WI38 (cell line): Measurements from ENCODE around the gene ESPN.
"Not testable (repeated sequence)": the region's sequence is repeated elsewhere in the genome, so short reads cannot be mapped to it uniquely, and the experiment has no call there.

Experiments used
- H3K4me3 ChIP-seq: 2 replicates; pipeline ENCODE4 v1.5.1; 2011; ENCODE audit warnings: low read depth, mild to moderate bottlenecking, control low read depth, low read length
- TF ChIP-seq, protein P1 (sequence below): IDR thresholded peaks from 2 replicates; pipeline ENCODE4 v1.5.1; 2012; ENCODE audit warnings: low read depth, mild to moderate bottlenecking, control low read depth, low read length

The ESPN gene

DNA sequence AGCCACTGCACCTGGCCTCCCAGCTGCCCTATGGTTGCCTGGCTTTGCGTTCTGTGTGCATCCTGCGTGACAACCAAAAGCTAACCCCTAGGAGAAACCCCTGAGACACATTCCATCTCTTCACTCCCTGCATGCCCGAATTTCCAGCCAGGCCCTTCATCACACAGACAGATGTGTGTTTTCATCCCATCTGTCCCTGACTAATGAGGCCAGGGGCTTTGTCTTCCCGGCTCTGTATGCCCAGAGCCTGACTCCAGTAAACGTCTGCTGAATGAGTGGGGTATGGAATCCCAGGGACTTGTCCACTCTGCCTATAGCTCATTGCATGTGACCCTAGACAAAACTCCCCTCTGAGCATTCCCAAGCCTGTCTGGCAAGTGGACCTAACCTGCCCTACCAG, 9.6 kb downstream of the ESPN start:
- TF ChIP-seq, protein P1, sequence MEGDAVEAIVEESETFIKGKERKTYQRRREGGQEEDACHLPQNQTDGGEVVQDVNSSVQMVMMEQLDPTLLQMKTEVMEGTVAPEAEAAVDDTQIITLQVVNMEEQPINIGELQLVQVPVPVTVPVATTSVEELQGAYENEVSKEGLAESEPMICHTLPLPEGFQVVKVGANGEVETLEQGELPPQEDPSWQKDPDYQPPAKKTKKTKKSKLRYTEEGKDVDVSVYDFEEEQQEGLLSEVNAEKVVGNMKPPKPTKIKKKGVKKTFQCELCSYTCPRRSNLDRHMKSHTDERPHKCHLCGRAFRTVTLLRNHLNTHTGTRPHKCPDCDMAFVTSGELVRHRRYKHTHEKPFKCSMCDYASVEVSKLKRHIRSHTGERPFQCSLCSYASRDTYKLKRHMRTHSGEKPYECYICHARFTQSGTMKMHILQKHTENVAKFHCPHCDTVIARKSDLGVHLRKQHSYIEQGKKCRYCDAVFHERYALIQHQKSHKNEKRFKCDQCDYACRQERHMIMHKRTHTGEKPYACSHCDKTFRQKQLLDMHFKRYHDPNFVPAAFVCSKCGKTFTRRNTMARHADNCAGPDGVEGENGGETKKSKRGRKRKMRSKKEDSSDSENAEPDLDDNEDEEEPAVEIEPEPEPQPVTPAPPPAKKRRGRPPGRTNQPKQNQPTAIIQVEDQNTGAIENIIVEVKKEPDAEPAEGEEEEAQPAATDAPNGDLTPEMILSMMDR, result no peak
- H3K4me3 ChIP-seq, result no peak overlapping the region

DNA sequence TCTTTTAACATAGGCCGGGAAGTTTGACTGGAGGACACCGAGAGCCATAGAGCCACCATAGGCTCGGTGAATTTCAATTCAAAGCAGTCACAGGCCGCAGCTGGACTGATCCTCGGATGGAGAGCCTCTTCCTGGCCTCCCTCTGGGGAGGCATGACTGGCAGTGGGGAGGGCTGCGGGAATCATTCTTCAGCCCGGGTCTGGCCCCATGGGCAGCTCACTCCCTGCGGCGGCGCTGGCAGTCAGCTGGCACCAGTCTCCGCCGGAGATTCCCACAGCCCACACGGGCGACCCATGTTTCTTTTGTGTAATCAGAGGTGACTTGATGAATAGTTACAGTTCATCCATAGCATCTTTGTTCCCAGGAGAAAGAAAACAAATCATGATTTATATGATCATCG, 10.6 kb downstream of the ESPN start:
- TF ChIP-seq, protein P1, result no peak

DNA sequence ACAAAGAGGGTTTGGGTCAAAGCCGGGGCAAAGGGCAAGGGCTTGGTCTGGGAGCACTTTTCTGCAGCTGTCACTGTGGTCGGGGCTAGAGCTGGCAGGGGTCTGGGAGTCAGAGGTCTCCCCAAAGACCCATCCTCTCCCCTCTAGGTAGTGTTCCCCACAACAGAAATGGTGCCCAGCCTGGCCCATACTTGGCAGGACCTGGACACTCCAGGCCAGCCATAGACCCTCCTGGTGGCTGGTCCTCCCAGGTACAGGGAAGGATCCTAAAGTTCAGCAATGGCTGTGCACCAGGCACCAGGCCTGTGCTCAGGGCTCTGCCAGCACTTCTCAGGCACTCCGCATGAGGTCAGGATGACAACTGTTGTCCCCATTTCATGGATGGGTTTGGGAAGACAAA, 11.0 kb downstream of the ESPN start:
- TF ChIP-seq, protein P1, result no peak
- no peak overlapping the region for H3K4me3 ChIP-seq

More for the DNA sequence above, 10.6 kb downstream of the ESPN start:
- H3K4me3 ChIP-seq, result no peak overlapping the region

DNA sequence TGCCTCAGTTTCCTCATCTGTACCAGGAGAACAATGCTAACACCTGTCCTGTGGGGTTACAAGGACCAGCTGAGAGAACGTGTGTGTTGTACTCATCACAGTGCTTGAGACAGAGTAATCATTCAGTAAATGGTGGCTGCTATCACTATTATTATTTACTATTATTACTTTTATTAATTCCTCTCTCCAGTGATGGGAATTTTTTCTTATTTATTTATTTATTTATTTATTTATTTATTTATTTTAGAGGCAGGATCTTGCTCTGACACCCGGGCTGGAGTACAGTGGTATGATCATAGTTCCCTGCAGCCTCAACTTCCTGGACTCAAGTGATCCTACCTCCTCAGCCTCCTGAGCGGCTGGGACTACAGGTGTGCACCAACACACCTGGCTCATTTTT, 11.7 kb downstream of the ESPN start:
- H3K4me3 ChIP-seq, result not testable (repeated sequence)

DNA sequence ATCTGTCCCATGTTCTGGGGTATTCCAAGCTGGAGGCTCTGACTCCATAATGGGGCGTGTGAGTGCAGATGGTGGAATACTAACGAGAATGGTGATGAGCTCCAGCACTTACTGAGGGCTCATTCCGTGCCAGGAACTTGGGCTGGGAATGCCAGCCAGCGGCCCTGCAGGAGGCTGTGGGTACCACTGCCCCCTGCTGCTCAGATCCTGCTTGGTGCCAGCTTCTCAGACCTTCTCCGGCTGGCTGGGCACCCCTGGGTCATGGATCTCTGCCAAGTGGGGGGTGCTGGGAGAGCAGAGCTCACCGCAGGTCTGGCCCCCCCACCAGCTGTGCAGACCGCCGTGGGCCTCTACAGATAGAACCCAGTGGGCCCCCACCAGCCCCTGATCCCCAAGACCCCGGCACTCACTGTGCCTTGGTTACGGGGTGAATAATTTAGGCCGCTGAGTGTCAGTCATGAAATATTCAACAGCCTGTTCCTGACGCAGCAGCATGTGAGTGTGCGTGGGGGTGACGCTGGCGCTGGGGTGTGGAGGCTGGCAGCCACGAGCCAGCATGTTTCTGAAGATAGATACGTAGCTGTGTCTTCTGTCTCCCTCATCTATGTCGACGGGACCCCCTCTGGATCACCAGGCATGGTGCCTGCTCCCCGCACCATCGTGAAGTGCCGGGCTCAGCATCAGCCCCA, 12.6 kb downstream of the ESPN start:
- not testable (repeated sequence) for H3K4me3 ChIP-seq

DNA sequence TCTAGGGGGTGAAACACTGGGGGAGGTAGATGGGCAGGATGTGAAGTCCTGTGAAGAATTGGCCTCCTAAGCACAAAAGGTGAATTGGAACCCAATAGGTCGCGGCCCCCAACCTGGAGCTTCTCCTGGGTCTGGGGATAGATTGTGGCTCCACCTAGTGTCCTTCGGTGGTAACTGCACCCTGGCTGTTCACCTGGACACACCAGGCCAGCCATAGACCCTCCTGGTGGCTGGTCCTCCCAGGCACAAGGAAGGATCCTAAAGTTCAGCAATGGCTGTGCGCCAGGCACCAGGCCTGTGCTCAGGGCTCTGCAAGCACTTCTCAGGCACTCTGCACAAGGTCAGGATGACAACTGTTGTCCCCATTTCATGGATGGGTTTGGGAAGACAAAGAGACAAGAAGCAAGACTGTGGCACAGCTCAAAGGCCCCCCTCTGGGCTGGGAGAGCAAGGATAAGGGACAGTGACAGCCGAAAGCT, 13.5 kb downstream of the ESPN start:
- H3K4me3 ChIP-seq, result no peak overlapping the region
- TF ChIP-seq, protein P1, result peak; percentile 94

DNA sequence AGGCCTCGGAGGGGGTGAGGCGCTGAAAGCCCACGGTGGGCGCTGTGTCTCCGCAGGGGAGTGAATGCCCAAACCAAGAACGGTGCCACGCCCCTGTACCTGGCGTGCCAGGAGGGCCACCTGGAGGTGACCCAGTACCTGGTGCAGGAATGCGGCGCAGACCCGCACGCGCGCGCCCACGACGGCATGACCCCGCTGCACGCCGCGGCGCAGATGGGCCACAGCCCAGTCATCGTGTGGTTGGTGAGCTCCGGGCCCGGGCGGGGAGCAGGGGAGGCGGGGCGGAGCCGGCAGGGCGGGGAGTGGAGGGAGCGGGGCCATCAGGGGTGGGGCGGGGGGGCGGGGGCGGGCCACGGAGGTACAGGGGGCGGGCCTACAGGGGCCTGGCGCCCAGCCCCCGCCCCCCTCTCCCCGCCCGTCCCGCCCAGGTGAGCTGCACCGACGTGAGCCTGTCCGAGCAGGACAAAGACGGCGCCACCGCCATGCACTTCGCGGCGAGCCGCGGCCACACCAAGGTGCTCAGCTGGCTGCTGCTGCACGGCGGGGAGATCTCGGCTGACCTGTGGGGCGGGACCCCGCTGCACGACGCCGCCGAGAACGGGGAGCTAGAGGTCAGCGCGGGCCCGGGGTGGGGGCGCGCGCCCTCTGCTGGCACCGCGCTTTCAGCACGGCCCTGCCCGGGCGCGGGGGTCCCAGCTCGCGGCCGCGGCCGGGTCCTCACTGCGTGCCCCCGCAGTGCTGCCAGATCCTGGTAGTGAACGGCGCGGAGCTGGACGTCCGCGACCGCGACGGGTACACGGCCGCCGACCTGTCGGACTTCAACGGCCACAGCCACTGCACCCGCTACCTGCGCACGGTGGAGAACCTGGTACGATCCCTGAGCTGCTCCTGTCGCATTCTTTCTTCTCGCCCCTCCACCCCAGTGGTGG, 15.9 kb downstream of the ESPN start:
- TF ChIP-seq, protein P1, result no peak
- no peak overlapping the region for H3K4me3 ChIP-seq

DNA sequence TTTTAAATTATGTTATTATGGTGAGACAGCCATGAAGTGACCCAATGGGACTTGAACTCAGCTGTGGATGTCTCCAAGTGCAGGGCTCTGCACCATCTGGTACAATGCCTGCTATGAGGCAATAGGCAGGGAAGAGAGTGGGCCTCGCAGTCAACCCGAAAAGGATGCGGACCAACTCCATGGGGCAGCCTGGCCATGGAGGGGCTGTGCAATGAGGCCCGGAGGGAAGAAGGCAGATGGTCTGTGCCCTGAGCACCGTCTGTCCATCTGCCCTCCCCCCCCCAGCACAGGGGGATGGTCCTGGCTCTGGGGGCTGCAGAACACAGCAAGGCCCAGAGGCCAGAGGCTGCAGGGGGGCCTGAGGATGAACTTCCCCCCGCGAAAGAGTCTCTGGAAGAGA, 17.0 kb downstream of the ESPN start:
- no peak overlapping the region for H3K4me3 ChIP-seq
- TF ChIP-seq, protein P1, result no peak
